Large intestine (tissue), 3 donors: Measurements from ENCODE around the gene DIS3L2. TPM values are rescaled to one million over a fixed set of nuclear protein-coding genes. Genes with fewer than 3 reads are reported as not detected.

Experiments used
- DNase-seq, 2 donors: peaks; one replicate each; pipeline versions ENCODE4 v3.0.0 to v3.0.0-alpha.2; 2013
- H3K27ac ChIP-seq: one replicate; pipeline ENCODE4 v1.5.1; 2013; ENCODE audit warnings: low read length
- H3K27me3 ChIP-seq: 2 replicates; pipeline ENCODE4 v1.6.1; 2013; ENCODE audit warnings: low read length; ENCODE audit not compliant: control insufficient read depth, insufficient read depth
- H3K36me3 ChIP-seq: 2 replicates; pipeline ENCODE4 v1.6.1; 2013; ENCODE audit warnings: low read length; ENCODE audit not compliant: control insufficient read depth, insufficient read depth
- H3K4me1 ChIP-seq: one replicate; pipeline ENCODE4 v1.6.1; 2013; ENCODE audit warnings: low read length; ENCODE audit not compliant: control insufficient read depth, insufficient read depth
- H3K4me3 ChIP-seq: one replicate; pipeline ENCODE4 v1.5.1; 2013; ENCODE audit warnings: low read length
- H3K9me3 ChIP-seq: one replicate; pipeline ENCODE4 v1.6.1; 2013; ENCODE audit warnings: mild to moderate bottlenecking, low read depth, low read length, moderate library complexity; ENCODE audit not compliant: control insufficient read depth
- WGBS: methylation state at CpG from one replicate; pipeline ENCODE4 v1.1.5; 2013; ENCODE audit warnings: low lambda C conversion rate; ENCODE audit not compliant: insufficient coverage; 5-methylcytosine and 5-hydroxymethylcytosine counted together
- polyA plus RNA-seq: library from polyadenylated mRNA; unstranded; fragments of 120-200 nt; gene quantifications from one replicate; pipeline ENCODE4 v1.2.1, GENCODE V29; 2013

Gene DIS3L2
- polyA plus RNA-seq, 1 donor: 23.6 TPM

- WGBS: no CpG with 5 or more reads among the region's 5 CpGs
Observed at GRCh38 chr2:232275670-232276069, 314.2 kb downstream of the DIS3L2 start.

GRCh38 chr2:232276084-232276732 is 314.7 kb downstream of the DIS3L2 start:
- Histone ChIP-seq H3K4me3 (no peak overlapping the region), H3K4me1 (no peaks in the 10 kb centered on the region), H3K27me3 (no peaks in the 10 kb centered on the region), H3K36me3 (peaks cover 17% of the 10 kb centered on the region), H3K27ac (no peak overlapping the region), H3K9me3 (peaks cover 6% of the 10 kb centered on the region)
- no CpG with 5 or more reads among the region's 8 CpGs for WGBS
- no peak for DNase-seq

More at GRCh38 chr2:232275670-232276069, 314.2 kb downstream of the DIS3L2 start:
- Histone ChIP-seq H3K27me3 (no peaks in the 10 kb centered on the region), H3K4me1 (no peaks in the 10 kb centered on the region), H3K9me3 (peaks cover 6% of the 10 kb centered on the region), H3K27ac (no peak overlapping the region), H3K4me3 (no peak overlapping the region), H3K36me3 (peaks cover 20% of the 10 kb centered on the region)
- no peak for DNase-seq

DNA sequence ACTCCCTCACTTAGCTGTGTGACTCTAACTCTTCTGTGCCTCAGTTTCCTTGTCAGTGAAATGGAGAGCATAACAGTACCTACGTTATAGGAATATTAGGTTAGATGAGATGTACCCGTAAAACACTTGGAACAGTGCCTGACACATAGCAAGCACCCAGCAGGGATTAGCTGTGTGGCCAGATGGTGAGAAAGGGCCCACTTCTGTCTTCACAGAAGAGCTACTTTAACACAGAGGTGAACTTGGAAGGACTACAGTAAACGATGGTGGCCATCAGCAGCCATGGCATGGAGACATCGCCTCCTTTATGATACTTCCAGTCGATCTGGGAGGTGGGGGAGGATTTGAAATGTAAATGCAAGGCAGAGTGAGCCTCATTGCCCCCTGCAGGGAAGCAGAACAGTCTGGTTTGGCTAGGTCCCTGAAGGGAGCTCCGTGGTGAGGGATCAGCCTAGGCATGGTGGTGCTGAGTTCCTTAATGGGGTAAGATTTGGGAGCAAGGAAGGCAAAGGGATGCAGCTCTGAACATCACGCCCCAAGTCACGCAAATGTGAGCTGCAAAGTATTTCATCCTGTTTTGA is 315.3 kb downstream of the DIS3L2 start:
- Histone ChIP-seq H3K36me3 (peaks cover 15% of the 10 kb centered on the region), H3K27ac (no peak overlapping the region)
- no CpG with 5 or more reads among the region's 8 CpGs for WGBS

GRCh38 chr2:232278534-232278933 is 317.0 kb downstream of the DIS3L2 start:
- no CpG with 5 or more reads among the region's 3 CpGs for WGBS
- no peak for DNase-seq
- no peaks in the 10 kb centered on the region for H3K27me3 ChIP-seq
- peaks cover 13% of the 10 kb centered on the region for H3K36me3 ChIP-seq
- no peak overlapping the region for H3K4me3 ChIP-seq
- H3K4me1 ChIP-seq: no peaks in the 10 kb centered on the region
- no peak overlapping the region for H3K27ac ChIP-seq
- peaks cover 6% of the 10 kb centered on the region for H3K9me3 ChIP-seq

More for the DNA sequence above, 315.3 kb downstream of the DIS3L2 start:
- H3K27me3 ChIP-seq: no peaks in the 10 kb centered on the region
- peaks cover 6% of the 10 kb centered on the region for H3K9me3 ChIP-seq
- no peaks in the 10 kb centered on the region for H3K4me1 ChIP-seq
- DNase-seq: no peak
- no peak overlapping the region for H3K4me3 ChIP-seq

- no peaks in the 10 kb centered on the region for H3K27me3 ChIP-seq
- H3K9me3 ChIP-seq: peaks cover 6% of the 10 kb centered on the region
- no peak overlapping the region for H3K4me3 ChIP-seq
- H3K27ac ChIP-seq: no peak overlapping the region
- DNase-seq: no peak
- H3K4me1 ChIP-seq: no peaks in the 10 kb centered on the region
- no CpG with 5 or more reads among the region's 1 CpG for WGBS
- H3K36me3 ChIP-seq: peaks cover 9% of the 10 kb centered on the region
Observed at GRCh38 chr2:232280341-232280740, 318.8 kb downstream of the DIS3L2 start.

- no CpG with 5 or more reads among the region's 6 CpGs for WGBS
Observed at GRCh38 chr2:232281858-232282507, 320.5 kb downstream of the DIS3L2 start.

GRCh38 chr2:232282508-232283055 is 321.1 kb downstream of the DIS3L2 start:
- peaks cover 5% of the 10 kb centered on the region for H3K36me3 ChIP-seq
- H3K27ac ChIP-seq: no peak overlapping the region
- peaks cover 6% of the 10 kb centered on the region for H3K9me3 ChIP-seq
- no peaks in the 10 kb centered on the region for H3K4me1 ChIP-seq
- no peaks in the 10 kb centered on the region for H3K27me3 ChIP-seq
- H3K4me3 ChIP-seq: no peak overlapping the region
- no peak for DNase-seq
- WGBS: 100% methylated on average over 1 of the region's 9 CpGs

More at GRCh38 chr2:232281858-232282507, 320.5 kb downstream of the DIS3L2 start:
- Histone ChIP-seq H3K27ac (no peak overlapping the region), H3K36me3 (peaks cover 5% of the 10 kb centered on the region), H3K27me3 (no peaks in the 10 kb centered on the region), H3K4me1 (no peaks in the 10 kb centered on the region), H3K9me3 (peaks cover 6% of the 10 kb centered on the region), H3K4me3 (no peak overlapping the region)
- DNase-seq: no peak

- no peaks in the 10 kb centered on the region for H3K9me3 ChIP-seq
- H3K36me3 ChIP-seq: peaks cover 12% of the 10 kb centered on the region
- WGBS: 20% methylated on average over 1 of the region's 5 CpGs
- DNase-seq: no peak
- no peaks in the 10 kb centered on the region for H3K27me3 ChIP-seq
- H3K4me3 ChIP-seq: no peak overlapping the region
- no peak overlapping the region for H3K27ac ChIP-seq
- no peaks in the 10 kb centered on the region for H3K4me1 ChIP-seq
Observed at GRCh38 chr2:232286001-232286868, 324.7 kb downstream of the DIS3L2 start.

DNA sequence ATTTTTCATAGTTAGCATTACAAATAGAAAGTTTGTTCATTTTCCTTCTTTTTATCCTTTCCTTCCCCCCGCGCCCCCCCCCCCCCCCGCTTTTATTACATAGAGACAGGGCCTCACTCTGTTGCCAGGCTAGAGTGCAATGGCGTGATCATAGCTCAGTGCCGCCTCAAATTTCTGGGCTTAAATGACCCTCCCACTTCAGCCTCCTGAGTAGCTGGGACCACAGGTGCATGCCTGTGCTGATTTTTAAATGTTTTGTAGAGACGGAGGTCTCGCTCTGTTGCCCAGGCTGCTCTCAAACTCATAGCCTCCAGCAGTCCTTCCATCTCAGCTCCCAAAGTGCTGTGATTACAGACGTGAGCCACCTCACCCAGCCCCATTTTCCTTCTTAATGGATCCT is 325.8 kb downstream of the DIS3L2 start:
- Histone ChIP-seq H3K27ac (no peak overlapping the region), H3K4me3 (no peak overlapping the region), H3K4me1 (no peaks in the 10 kb centered on the region), H3K9me3 (no peaks in the 10 kb centered on the region), H3K27me3 (no peaks in the 10 kb centered on the region), H3K36me3 (peaks cover 15% of the 10 kb centered on the region)
- no CpG with 5 or more reads among the region's 8 CpGs for WGBS
- no peak for DNase-seq
